ENCODE data around the gene SRC. TPM values are rescaled to one million over a fixed set of nuclear protein-coding genes. Genes with fewer than 3 reads are reported as not detected.

The SRC gene
- total RNA-seq, 1 donor from 2014 or later, result 72.7 TPM

- H3K27ac Mint-ChIP-seq, result no peak overlapping the region
Observed at GRCh38 chr20:37358366-37359150, 12.6 kb downstream of the SRC start.

GRCh38 chr20:37359331-37359730 is 13.4 kb downstream of the SRC start:
- CTCF ChIA-PET, result no interaction called here
- POLR2A ChIA-PET, result interaction anchor here (0.6 to 1.1 kb wide), 2 partner anchors 23 to 137 kb away, joined by 3 read pairs; no protein-coding TSS in a partner anchor
- H3K4me1 Mint-ChIP-seq, result peaks cover 31% of the 10 kb centered on the region
- intact Hi-C loops (cut with micrococcal nuclease), result no loop called here
- DNase-seq (no peak), ATAC-seq (ENCODE audit: low read depth) (no peak)
- no peak overlapping the region for H3K4me3 Mint-ChIP-seq
- TF ChIP-seq, protein P1, sequence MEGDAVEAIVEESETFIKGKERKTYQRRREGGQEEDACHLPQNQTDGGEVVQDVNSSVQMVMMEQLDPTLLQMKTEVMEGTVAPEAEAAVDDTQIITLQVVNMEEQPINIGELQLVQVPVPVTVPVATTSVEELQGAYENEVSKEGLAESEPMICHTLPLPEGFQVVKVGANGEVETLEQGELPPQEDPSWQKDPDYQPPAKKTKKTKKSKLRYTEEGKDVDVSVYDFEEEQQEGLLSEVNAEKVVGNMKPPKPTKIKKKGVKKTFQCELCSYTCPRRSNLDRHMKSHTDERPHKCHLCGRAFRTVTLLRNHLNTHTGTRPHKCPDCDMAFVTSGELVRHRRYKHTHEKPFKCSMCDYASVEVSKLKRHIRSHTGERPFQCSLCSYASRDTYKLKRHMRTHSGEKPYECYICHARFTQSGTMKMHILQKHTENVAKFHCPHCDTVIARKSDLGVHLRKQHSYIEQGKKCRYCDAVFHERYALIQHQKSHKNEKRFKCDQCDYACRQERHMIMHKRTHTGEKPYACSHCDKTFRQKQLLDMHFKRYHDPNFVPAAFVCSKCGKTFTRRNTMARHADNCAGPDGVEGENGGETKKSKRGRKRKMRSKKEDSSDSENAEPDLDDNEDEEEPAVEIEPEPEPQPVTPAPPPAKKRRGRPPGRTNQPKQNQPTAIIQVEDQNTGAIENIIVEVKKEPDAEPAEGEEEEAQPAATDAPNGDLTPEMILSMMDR (IDR thresholded peaks at IDR 0.05), result no peak
- H3K27ac Mint-ChIP-seq, result peak overlapping the region; percentile 50
- no peaks in the 10 kb centered on the region for H3K27me3 Mint-ChIP-seq
- peaks cover 3% of the 10 kb centered on the region for H3K36me3 Mint-ChIP-seq (ENCODE audit: low read depth)
- H3K9me3 Mint-ChIP-seq, result no peaks in the 10 kb centered on the region

More at GRCh38 chr20:37358366-37359150, 12.6 kb downstream of the SRC start:
- no peak for DNase-seq
- POLR2A ChIA-PET, result interaction anchor here (0.6 to 1.1 kb wide), 3 partner anchors 14 to 137 kb away, joined by 3 read pairs; no protein-coding TSS in a partner anchor
- CTCF ChIA-PET, result no interaction called here
- Mint-ChIP-seq H3K36me3 (ENCODE audit: low read depth) (peaks cover 6% of the 10 kb centered on the region), H3K9me3 (no peaks in the 10 kb centered on the region), H3K4me1 (peaks cover 29% of the 10 kb centered on the region), H3K27me3 (no peaks in the 10 kb centered on the region), H3K4me3 (no peak overlapping the region)
- no peak for ATAC-seq (ENCODE audit: low read depth)
- intact Hi-C loops (cut with micrococcal nuclease), result no loop called here
- TF ChIP-seq, protein P1 (IDR thresholded peaks at IDR 0.05), result no peak

DNA sequence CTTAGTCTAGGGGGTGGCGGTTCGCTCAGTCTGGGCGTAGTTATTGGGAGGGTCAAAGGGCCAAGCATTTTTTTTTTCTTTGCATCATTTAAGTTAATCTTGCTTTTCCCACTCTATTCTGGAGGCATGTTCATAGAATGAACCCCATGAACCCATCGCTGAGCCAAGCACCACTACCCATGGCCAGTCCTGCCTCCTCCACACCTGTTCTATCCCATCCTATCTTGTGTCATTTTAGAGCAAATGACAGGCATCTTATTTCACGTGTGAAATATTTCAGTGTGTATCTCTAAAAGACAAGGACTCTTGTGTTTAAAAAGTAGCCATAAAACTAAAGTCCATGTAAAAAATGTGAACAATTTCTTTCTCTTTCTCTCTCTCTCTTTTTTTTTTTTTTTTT is 13.9 kb downstream of the SRC start:
- DNase-seq (no peak), ATAC-seq (ENCODE audit: low read depth) (no peak)
- TF ChIP-seq, protein P1 (IDR thresholded peaks at IDR 0.05), result no peak
- H3K27ac Mint-ChIP-seq, result no peak overlapping the region
- intact Hi-C loops (cut with micrococcal nuclease), result no loop called here
- ChIA-PET POLR2A (interaction anchor here (1.1 kb wide), 1 partner anchor 23 kb away, joined by 3 read pairs; no protein-coding TSS in a partner anchor), CTCF (no interaction called here)
- H3K36me3 Mint-ChIP-seq (ENCODE audit: low read depth), result peaks cover 4% of the 10 kb centered on the region
- no peaks in the 10 kb centered on the region for H3K27me3 Mint-ChIP-seq
- H3K4me1 Mint-ChIP-seq, result peaks cover 34% of the 10 kb centered on the region
- H3K9me3 Mint-ChIP-seq, result no peaks in the 10 kb centered on the region
- H3K4me3 Mint-ChIP-seq, result no peak overlapping the region

GRCh38 chr20:37360391-37361115 is 14.6 kb downstream of the SRC start:
- H3K4me1 Mint-ChIP-seq, result peaks cover 39% of the 10 kb centered on the region
- TF ChIP-seq, protein P1 (IDR thresholded peaks at IDR 0.05), result no peak
- peaks cover 9% of the 10 kb centered on the region for H3K36me3 Mint-ChIP-seq (ENCODE audit: low read depth)
- ChIA-PET CTCF (no interaction called here), POLR2A (interaction anchor here (0.6 to 1.2 kb wide), 2 partner anchors 13 to 24 kb away, joined by 3 to 4 read pairs; no protein-coding TSS in a partner anchor)
- H3K27ac Mint-ChIP-seq, result no peak overlapping the region
- intact Hi-C loops (cut with micrococcal nuclease), result no loop called here
- DNase-seq, result no peak
- H3K27me3 Mint-ChIP-seq, result no peaks in the 10 kb centered on the region
- no peaks in the 10 kb centered on the region for H3K9me3 Mint-ChIP-seq
- no peak for ATAC-seq (ENCODE audit: low read depth)
- no peak overlapping the region for H3K4me3 Mint-ChIP-seq

- Mint-ChIP-seq H3K9me3 (peaks cover 3% of the 10 kb centered on the region), H3K27ac (no peak overlapping the region), H3K27me3 (no peaks in the 10 kb centered on the region), H3K4me3 (no peak overlapping the region), H3K4me1 (peaks cover 40% of the 10 kb centered on the region), H3K36me3 (ENCODE audit: low read depth) (peaks cover 16% of the 10 kb centered on the region)
- TF ChIP-seq, protein P1 (IDR thresholded peaks at IDR 0.05), result no peak
- intact Hi-C loops (cut with micrococcal nuclease), result no loop called here
- ATAC-seq (ENCODE audit: low read depth) (no peak), DNase-seq (no peak)
- ChIA-PET POLR2A (interaction anchor here (0.6 to 2.2 kb wide), 3 partner anchors 13 to 25 kb away, joined by 3 to 6 read pairs (median 4); partner anchors contain the start of gene SRC), CTCF (no interaction called here)
Observed at GRCh38 chr20:37361336-37361735, 15.4 kb downstream of the SRC start.
